Measurements from ENCODE around the gene DMRTB1. TPM values are rescaled to one million over a fixed set of nuclear protein-coding genes. Genes with fewer than 3 reads are reported as not detected.
A peak's percentile ranks its signal among the peaks of the same experiment; 100 is the strongest.

DMRTB1 gene
- total and polyA plus RNA-seq, 7 donors: not detected

GRCh38 chr1:53469373-53469772 lies 10.2 kb downstream of the DMRTB1 start:
- Histone ChIP-seq H3K27ac (no peak overlapping the region), H3K27me3 (ENCODE audit: insufficient read depth in 3 of 3, low read length in 2 of 3) (no peaks in the 10 kb centered on the region), H3K36me3 (ENCODE audit: insufficient read depth in 1 of 2, low read depth in 1 of 2) (no peaks in the 10 kb centered on the region), H3K9me3 (no peaks in the 10 kb centered on the region), H3K4me3 (no peak overlapping the region), H3K4me1 (no peaks in the 10 kb centered on the region)
- intact Hi-C loops (cut with DNase I): no loop called here
- DNase-seq (no peak), ATAC-seq (no peak)
- 82 to 89% (median 84%) methylated on average over 5 of the region's 5 CpGs for WGBS, 3 donors
- no peak for TF ChIP-seq CTCF (IDR thresholded peaks at IDR 0.05)

DNA sequence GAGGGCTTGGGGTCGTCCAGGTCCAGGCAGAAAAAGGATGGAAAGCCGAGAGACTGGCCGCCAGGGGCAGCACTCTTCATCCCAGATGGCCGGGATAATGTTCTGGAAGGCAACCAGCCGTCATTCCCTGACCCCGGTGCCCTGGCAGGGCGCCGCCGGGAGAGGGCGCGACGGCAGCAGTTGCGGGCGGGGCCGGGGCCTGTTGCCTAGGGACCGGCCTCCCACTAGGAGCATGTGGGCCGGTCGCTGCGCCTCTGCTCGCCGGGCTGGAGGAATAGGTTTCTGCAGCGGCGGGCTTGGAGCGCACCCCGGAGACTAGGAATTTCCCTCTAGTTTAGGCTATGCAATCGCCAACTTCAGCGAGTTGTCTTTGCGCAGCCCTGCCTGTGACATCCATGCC lies 11.0 kb downstream of the DMRTB1 start:
- peak; percentile 69 to 93 (median 87) for ATAC-seq
- no peaks in the 10 kb centered on the region for H3K36me3 ChIP-seq (ENCODE audit: insufficient read depth in 1 of 2, low read depth in 1 of 2)
- 9 to 16% (median 11%) methylated on average over 28 of the region's 28 CpGs for WGBS, 3 donors
- intact Hi-C loops (cut with DNase I): no loop called here
- H3K27ac ChIP-seq: no peak overlapping the region
- peak overlapping the region; percentile 36 for H3K4me3 ChIP-seq
- no peaks in the 10 kb centered on the region for H3K27me3 ChIP-seq (ENCODE audit: insufficient read depth in 3 of 3, low read length in 2 of 3)
- peak; percentile 74 to 83 for DNase-seq
- H3K9me3 ChIP-seq: no peaks in the 10 kb centered on the region
- H3K4me1 ChIP-seq: no peaks in the 10 kb centered on the region
- peak; percentile 47 for TF ChIP-seq CTCF (IDR thresholded peaks at IDR 0.05)

- DNase-seq (no peak), ATAC-seq (peak in 1 of 4 donors; percentile 6)
- intact Hi-C loops (cut with DNase I): no loop called here
- H3K27ac ChIP-seq: no peak overlapping the region
- no peak for TF ChIP-seq CTCF (IDR thresholded peaks at IDR 0.05)
- H3K4me1 ChIP-seq: no peaks in the 10 kb centered on the region
- peaks cover 0 to 3% (median 0%) of the 10 kb centered on the region in 3 donors for H3K27me3 ChIP-seq (ENCODE audit: insufficient read depth in 3 of 3, low read length in 2 of 3)
- WGBS, 3 donors: 56 to 66% (median 66%) methylated on average over 19 of the region's 19 CpGs
- no peaks in the 10 kb centered on the region for H3K36me3 ChIP-seq (ENCODE audit: insufficient read depth in 1 of 2, low read depth in 1 of 2)
- no peaks in the 10 kb centered on the region for H3K9me3 ChIP-seq
- peak overlapping the region; percentile 36 for H3K4me3 ChIP-seq
These were observed 11.4 kb downstream of the DMRTB1 start for GRCh38 chr1:53470584-53470983.

- no peak for TF ChIP-seq CTCF (IDR thresholded peaks at IDR 0.05)
- ATAC-seq: no peak
- WGBS, 3 donors: 84 to 88% (median 85%) methylated on average over 9 of the region's 9 CpGs
- peaks cover 0 to 3% (median 0%) of the 10 kb centered on the region in 3 donors for H3K27me3 ChIP-seq (ENCODE audit: insufficient read depth in 3 of 3, low read length in 2 of 3)
- intact Hi-C loops (cut with DNase I): no loop called here
- no peaks in the 10 kb centered on the region for H3K36me3 ChIP-seq (ENCODE audit: insufficient read depth in 1 of 2, low read depth in 1 of 2)
- H3K4me1 ChIP-seq: no peaks in the 10 kb centered on the region
- H3K9me3 ChIP-seq: no peaks in the 10 kb centered on the region
- no peak overlapping the region for H3K4me3 ChIP-seq
- DNase-seq: no peak
- no peak overlapping the region for H3K27ac ChIP-seq
These were observed 11.8 kb downstream of the DMRTB1 start for GRCh38 chr1:53471000-53471399.

GRCh38 chr1:53473463-53473862 lies 14.3 kb downstream of the DMRTB1 start:
- H3K27ac ChIP-seq: no peak overlapping the region
- ATAC-seq: no peak
- DNase-seq: no peak
- peaks cover 0 to 3% (median 0%) of the 10 kb centered on the region in 3 donors for H3K27me3 ChIP-seq (ENCODE audit: insufficient read depth in 3 of 3, low read length in 2 of 3)
- no peaks in the 10 kb centered on the region for H3K36me3 ChIP-seq (ENCODE audit: insufficient read depth in 1 of 2, low read depth in 1 of 2)
- H3K4me1 ChIP-seq: no peaks in the 10 kb centered on the region
- WGBS, 3 donors: 92 to 98% (median 93%) methylated on average over 3 of the region's 3 CpGs
- no peak for TF ChIP-seq CTCF (IDR thresholded peaks at IDR 0.05)
- intact Hi-C loops (cut with DNase I): no loop called here
- H3K4me3 ChIP-seq: no peak overlapping the region
- no peaks in the 10 kb centered on the region for H3K9me3 ChIP-seq
